HEK293 (cell line): Measurements from ENCODE around the gene CLCF1.

Experiments used
- CTCF ChIA-PET: fragments of 350-600 bp; formaldehyde crosslinking; extraction: SDS; loops from one replicate; lab custom pipeline; 2021; ENCODE audit warnings: antibody characterized with exemption; lab: Yijun Ruan, JAX
- POLR2A ChIA-PET: fragments of 300-600 bp; formaldehyde crosslinking; extraction: SDS; loops from one replicate; lab custom pipeline; 2020; ENCODE audit warnings: antibody characterized with exemption, inconsistent platforms; lab: Yijun Ruan, JAX
- H3K27ac ChIP-seq: fragments of 200-500 bp; sonication (Bioruptor generic); 2 replicates; pipeline ENCODE4 v1.5.1; 2014; ENCODE audit warnings: low read depth, low read length, control low read depth, inconsistent platforms; ENCODE audit errors: extremely low read depth
- H3K36me3 ChIP-seq, 2 experiments: fragments of 200-500 bp in 1 of 2; sonication (Bioruptor generic) in 1 of 2; 1 replicate in 1 of 2; 2 replicates in 1 of 2; pipeline ENCODE4 v1.5.1; 2014 to 2017; ENCODE audit warnings: inconsistent platforms in 2 of 2, low read length in 2 of 2; ENCODE audit not compliant: control insufficient read depth in 2 of 2, insufficient read depth in 1 of 2
- H3K4me1 ChIP-seq: fragments of 200-500 bp; sonication (Bioruptor generic); 2 replicates; pipeline ENCODE4 v1.5.1; 2014; ENCODE audit warnings: mild to moderate bottlenecking, low read length, inconsistent platforms; ENCODE audit not compliant: control insufficient read depth, insufficient read depth
- H3K4me3 ChIP-seq: 2 replicates; pipeline ENCODE4 v1.5.1; 2011; ENCODE audit warnings: low read depth, mild to moderate bottlenecking, control low read depth, low read length, moderate library complexity
- H3K9me3 ChIP-seq: fragments of 200-500 bp; sonication (Bioruptor generic); 2 replicates; pipeline ENCODE4 v1.5.1; 2014; ENCODE audit warnings: low read depth, low read length, inconsistent platforms; ENCODE audit not compliant: control insufficient read depth, insufficient read depth
- EGR2 ChIP-seq: fragments of 450-650 bp; formaldehyde crosslinking; IDR thresholded peaks from 2 replicates; pipeline ENCODE4 v1.5.1; 2016; ENCODE audit warnings: low read depth, missing biosample characterization, missing genetic modification characterization
- PBX3 ChIP-seq: sonication (generic); formaldehyde crosslinking; IDR thresholded peaks from 2 replicates; pipeline ENCODE4 v1.8.1; 2022; ENCODE audit warnings: mild to moderate bottlenecking, moderate library complexity, missing genetic modification reagents
- PRDM2 ChIP-seq: fragments of 450-650 bp; formaldehyde crosslinking; IDR thresholded peaks from 2 replicates; pipeline ENCODE4 v1.5.1; 2016; ENCODE audit warnings: missing biosample characterization, missing genetic modification characterization, borderline replicate concordance
- RBAK ChIP-seq: fragments of 450-650 bp; formaldehyde crosslinking; IDR thresholded peaks from 2 replicates; pipeline ENCODE4 v1.5.1; 2016; ENCODE audit warnings: missing biosample characterization, missing genetic modification characterization
- ZBTB10 ChIP-seq: fragments of 450-650 bp; formaldehyde crosslinking; IDR thresholded peaks from 2 replicates; pipeline ENCODE4 v1.5.1; 2016; ENCODE audit warnings: missing biosample characterization, missing genetic modification characterization
- ZBTB44 ChIP-seq: fragments of 450-650 bp; IDR thresholded peaks from 2 replicates; pipeline ENCODE4 v1.5.1; 2018; ENCODE audit warnings: missing biosample characterization, mild to moderate bottlenecking, missing genetic modification characterization
- ZFP3 ChIP-seq: fragments of 450-650 bp; formaldehyde crosslinking; IDR thresholded peaks from 2 replicates; pipeline ENCODE4 v1.5.1; 2016; ENCODE audit warnings: low read depth, missing biosample characterization, missing genetic modification characterization
- ZNF121 ChIP-seq: fragments of 450-650 bp; formaldehyde crosslinking; IDR thresholded peaks from 2 replicates; pipeline ENCODE4 v1.5.1; 2016; ENCODE audit warnings: missing biosample characterization, missing genetic modification characterization
- ZNF211 ChIP-seq: fragments of 450-650 bp; formaldehyde crosslinking; IDR thresholded peaks from 2 replicates; pipeline ENCODE4 v1.5.1; 2016; ENCODE audit warnings: low read depth, missing biosample characterization, missing genetic modification characterization
- ZNF292 ChIP-seq: fragments of 450-650 bp; formaldehyde crosslinking; IDR thresholded peaks from 2 replicates; pipeline ENCODE4 v1.5.1; 2016; ENCODE audit warnings: low read depth, missing biosample characterization, missing genetic modification characterization, borderline replicate concordance
- ZNF311 ChIP-seq: fragments of 450-650 bp; formaldehyde crosslinking; IDR thresholded peaks from 2 replicates; pipeline ENCODE4 v1.5.1; 2017; ENCODE audit warnings: missing biosample characterization, missing genetic modification characterization, borderline replicate concordance
- ZNF549 ChIP-seq: fragments of 450-650 bp; IDR thresholded peaks from 2 replicates; pipeline ENCODE4 v1.5.1; 2018; ENCODE audit warnings: missing biosample characterization, missing genetic modification characterization, mild to moderate bottlenecking, inconsistent platforms, moderate library complexity
- ZNF571 ChIP-seq: fragments of 450-650 bp; formaldehyde crosslinking; IDR thresholded peaks from 2 replicates; pipeline ENCODE4 v1.5.0; 2017; ENCODE audit warnings: missing biosample characterization, missing genetic modification characterization
- ZNF585B ChIP-seq: fragments of 450-650 bp; formaldehyde crosslinking; IDR thresholded peaks from 2 replicates; pipeline ENCODE4 v1.5.1; 2016; ENCODE audit warnings: missing biosample characterization, missing genetic modification characterization
- ZNF645 ChIP-seq: fragments of 450-650 bp; formaldehyde crosslinking; IDR thresholded peaks from 2 replicates; pipeline ENCODE4; 2016; ENCODE audit warnings: missing biosample characterization, missing genetic modification characterization
- ZNF785 ChIP-seq: fragments of 450-650 bp; formaldehyde crosslinking; IDR thresholded peaks from 2 replicates; pipeline ENCODE4 v1.5.1; 2016; ENCODE audit warnings: missing biosample characterization, missing genetic modification characterization
- ZNF843 ChIP-seq: fragments of 450-650 bp; formaldehyde crosslinking; IDR thresholded peaks from 2 replicates; pipeline ENCODE4 v1.5.1; 2016; ENCODE audit warnings: missing biosample characterization, missing genetic modification characterization

The CLCF1 gene

GRCh38 chr11:67398661-67399563 lies 25.5 kb upstream of the CLCF1 start:
- no peaks in the 10 kb centered on the region for H3K9me3 ChIP-seq
- ChIA-PET POLR2A (no interaction called here), CTCF (no interaction called here)
- peaks cover 0 to 60% of the 10 kb centered on the region in 2 experiments; a peak in 2 of 3 replicates for H3K36me3 ChIP-seq
- no peak overlapping the region for H3K27ac ChIP-seq
- TF ChIP-seq ZNF311 (no peak), ZNF571 (no peak), ZBTB44 (no peak), ZNF645 (tag by site-specific recombination) (no peak), ZNF843 (tag by site-specific recombination) (no peak), ZNF585B (tag by site-specific recombination) (no peak), EGR2 (tag by site-specific recombination) (no peak), ZFP3 (tag by site-specific recombination) (no peak), RBAK (tag by site-specific recombination) (no peak), ZNF211 (no peak)
- no peak overlapping the region for H3K4me3 ChIP-seq
- no peaks in the 10 kb centered on the region for H3K4me1 ChIP-seq

- CTCF ChIA-PET: no interaction called here
- Histone ChIP-seq H3K36me3 (peaks cover 0 to 68% of the 10 kb centered on the region in 2 experiments; a peak in 2 of 3 replicates), H3K4me3 (no peak overlapping the region), H3K4me1 (no peaks in the 10 kb centered on the region), H3K27ac (no peak overlapping the region), H3K9me3 (no peaks in the 10 kb centered on the region)
- POLR2A ChIA-PET: interaction anchor here (1.0 kb wide), 1 partner anchor 29 kb away, joined by 3 read pairs; no protein-coding TSS in a partner anchor
- no peak for TF ChIP-seq ZBTB10 (tag by site-specific recombination)
- no peak for TF ChIP-seq PBX3 (CRISPR knock-in tag)
- TF ChIP-seq ZNF292: no peak
- TF ChIP-seq ZNF549 (tag by site-specific recombination): no peak
- TF ChIP-seq ZNF785 (tag by site-specific recombination): no peak
- no peak for TF ChIP-seq ZNF121 (tag by site-specific recombination)
- TF ChIP-seq PRDM2 (tag by site-specific recombination): no peak
Measured at GRCh38 chr11:67397986-67398660, 24.7 kb upstream of the CLCF1 start.
